ENCODE data around the gene PPP2R2C. TPM values are rescaled to one million over a fixed set of nuclear protein-coding genes. Genes with fewer than 3 reads are reported as not detected.

The PPP2R2C gene
- total and polyA plus RNA-seq, 2 donors (not counting 1 experiment from before 2014, with no cell fraction given): 0.10 to 0.17 TPM

- H3K9me3 ChIP-seq (ENCODE audit: control insufficient read depth, insufficient read depth, low read depth, low read length): no peaks in the 10 kb centered on the region
- H3K36me3 ChIP-seq (ENCODE audit: control insufficient read depth, insufficient read depth, low read length): peaks cover 2% of the 10 kb centered on the region
- no peaks in the 10 kb centered on the region for H3K27me3 ChIP-seq (ENCODE audit: control insufficient read depth, insufficient read depth, low read length)
- no peaks in the 10 kb centered on the region for H4K20me1 ChIP-seq (ENCODE audit: control insufficient read depth, extremely low read depth, insufficient read depth, low read length)
- H3K4me2 ChIP-seq (ENCODE audit: extremely low read depth, insufficient read depth, low read length): peak overlapping the region; percentile 44
- H3K4me3 ChIP-seq (replicated peaks in 1 of 4; ENCODE audit: control extremely low read depth in 1 of 4, insufficient read depth in 1 of 4, low read depth in 3 of 4, low read length in 4 of 4): no peak overlapping the region
- no peak for TF ChIP-seq EZH2 (IDR thresholded peaks at IDR 0.05; ENCODE audit: low read length, missing control alignments)
- no peak for TF ChIP-seq CTCF (conservative IDR thresholded peaks at IDR 0.05 in 1 of 2, IDR thresholded peaks at IDR 0.05 in 1 of 2; ENCODE audit: low read depth in 1 of 2, low read length in 2 of 2)
- DNase-seq (ENCODE audit: low read depth in 2 of 2): peak in 1 of 2 donors; percentile 3
- no peak overlapping the region for H3K27ac ChIP-seq (ENCODE audit: insufficient read depth, low read length)
- peaks cover 15% of the 10 kb centered on the region for H3K4me1 ChIP-seq (ENCODE audit: control insufficient read depth, extremely low read depth, insufficient read depth, low read length)
- no peak overlapping the region for H3K9ac ChIP-seq (ENCODE audit: insufficient read depth, low read length)
- H2AFZ ChIP-seq (ENCODE audit: low read length): no peak overlapping the region
- H3K79me2 ChIP-seq (ENCODE audit: control insufficient read depth, insufficient read depth, low read length): peaks cover 2% of the 10 kb centered on the region
Measured at GRCh38 chr4:6277935-6278800, 194.2 kb downstream of the PPP2R2C start.

GRCh38 chr4:6277139-6277802 is 195.1 kb downstream of the PPP2R2C start:
- Histone ChIP-seq H3K9ac (ENCODE audit: insufficient read depth, low read length) (no peak overlapping the region), H3K27ac (ENCODE audit: insufficient read depth, low read length) (no peak overlapping the region), H3K79me2 (ENCODE audit: control insufficient read depth, insufficient read depth, low read length) (peaks cover 2% of the 10 kb centered on the region), H3K9me3 (ENCODE audit: control insufficient read depth, insufficient read depth, low read depth, low read length) (no peaks in the 10 kb centered on the region), H2AFZ (ENCODE audit: low read length) (no peak overlapping the region), H3K4me2 (ENCODE audit: extremely low read depth, insufficient read depth, low read length) (no peak overlapping the region), H3K4me1 (ENCODE audit: control insufficient read depth, extremely low read depth, insufficient read depth, low read length) (peaks cover 20% of the 10 kb centered on the region), H3K27me3 (ENCODE audit: control insufficient read depth, insufficient read depth, low read length) (no peaks in the 10 kb centered on the region), H4K20me1 (ENCODE audit: control insufficient read depth, extremely low read depth, insufficient read depth, low read length) (no peaks in the 10 kb centered on the region), H3K4me3 (replicated peaks in 1 of 4; ENCODE audit: control extremely low read depth in 1 of 4, insufficient read depth in 1 of 4, low read depth in 3 of 4, low read length in 4 of 4) (no peak overlapping the region), H3K36me3 (ENCODE audit: control insufficient read depth, insufficient read depth, low read length) (peaks cover 2% of the 10 kb centered on the region)
- TF ChIP-seq CTCF (conservative IDR thresholded peaks at IDR 0.05 in 1 of 2, IDR thresholded peaks at IDR 0.05 in 1 of 2; ENCODE audit: low read depth in 1 of 2, low read length in 2 of 2) (no peak), EZH2 (IDR thresholded peaks at IDR 0.05; ENCODE audit: low read length, missing control alignments) (no peak)
- no peak for DNase-seq (ENCODE audit: low read depth in 2 of 2)
